ENCODE data around the gene SYCE3.

The SYCE3 gene

GRCh38 chr22:50582493-50583293 is 20.0 kb upstream of the SYCE3 start, which contains the start of gene CHKB (continued):
- TF ChIP-seq, protein P1, sequence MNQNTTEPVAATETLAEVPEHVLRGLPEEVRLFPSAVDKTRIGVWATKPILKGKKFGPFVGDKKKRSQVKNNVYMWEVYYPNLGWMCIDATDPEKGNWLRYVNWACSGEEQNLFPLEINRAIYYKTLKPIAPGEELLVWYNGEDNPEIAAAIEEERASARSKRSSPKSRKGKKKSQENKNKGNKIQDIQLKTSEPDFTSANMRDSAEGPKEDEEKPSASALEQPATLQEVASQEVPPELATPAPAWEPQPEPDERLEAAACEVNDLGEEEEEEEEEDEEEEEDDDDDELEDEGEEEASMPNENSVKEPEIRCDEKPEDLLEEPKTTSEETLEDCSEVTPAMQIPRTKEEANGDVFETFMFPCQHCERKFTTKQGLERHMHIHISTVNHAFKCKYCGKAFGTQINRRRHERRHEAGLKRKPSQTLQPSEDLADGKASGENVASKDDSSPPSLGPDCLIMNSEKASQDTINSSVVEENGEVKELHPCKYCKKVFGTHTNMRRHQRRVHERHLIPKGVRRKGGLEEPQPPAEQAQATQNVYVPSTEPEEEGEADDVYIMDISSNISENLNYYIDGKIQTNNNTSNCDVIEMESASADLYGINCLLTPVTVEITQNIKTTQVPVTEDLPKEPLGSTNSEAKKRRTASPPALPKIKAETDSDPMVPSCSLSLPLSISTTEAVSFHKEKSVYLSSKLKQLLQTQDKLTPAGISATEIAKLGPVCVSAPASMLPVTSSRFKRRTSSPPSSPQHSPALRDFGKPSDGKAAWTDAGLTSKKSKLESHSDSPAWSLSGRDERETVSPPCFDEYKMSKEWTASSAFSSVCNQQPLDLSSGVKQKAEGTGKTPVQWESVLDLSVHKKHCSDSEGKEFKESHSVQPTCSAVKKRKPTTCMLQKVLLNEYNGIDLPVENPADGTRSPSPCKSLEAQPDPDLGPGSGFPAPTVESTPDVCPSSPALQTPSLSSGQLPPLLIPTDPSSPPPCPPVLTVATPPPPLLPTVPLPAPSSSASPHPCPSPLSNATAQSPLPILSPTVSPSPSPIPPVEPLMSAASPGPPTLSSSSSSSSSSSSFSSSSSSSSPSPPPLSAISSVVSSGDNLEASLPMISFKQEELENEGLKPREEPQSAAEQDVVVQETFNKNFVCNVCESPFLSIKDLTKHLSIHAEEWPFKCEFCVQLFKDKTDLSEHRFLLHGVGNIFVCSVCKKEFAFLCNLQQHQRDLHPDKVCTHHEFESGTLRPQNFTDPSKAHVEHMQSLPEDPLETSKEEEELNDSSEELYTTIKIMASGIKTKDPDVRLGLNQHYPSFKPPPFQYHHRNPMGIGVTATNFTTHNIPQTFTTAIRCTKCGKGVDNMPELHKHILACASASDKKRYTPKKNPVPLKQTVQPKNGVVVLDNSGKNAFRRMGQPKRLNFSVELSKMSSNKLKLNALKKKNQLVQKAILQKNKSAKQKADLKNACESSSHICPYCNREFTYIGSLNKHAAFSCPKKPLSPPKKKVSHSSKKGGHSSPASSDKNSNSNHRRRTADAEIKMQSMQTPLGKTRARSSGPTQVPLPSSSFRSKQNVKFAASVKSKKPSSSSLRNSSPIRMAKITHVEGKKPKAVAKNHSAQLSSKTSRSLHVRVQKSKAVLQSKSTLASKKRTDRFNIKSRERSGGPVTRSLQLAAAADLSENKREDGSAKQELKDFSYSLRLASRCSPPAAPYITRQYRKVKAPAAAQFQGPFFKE (tag by site-specific recombination; IDR thresholded peaks at IDR 0.05; ENCODE audit: borderline replicate concordance) = no peak
- no peak for TF ChIP-seq ZNF658 (tag by site-specific recombination; IDR thresholded peaks at IDR 0.05)
- TF ChIP-seq ZSCAN16 (tag by site-specific recombination; IDR thresholded peaks at IDR 0.05) = no peak
- TF ChIP-seq ZNF2 (tag by site-specific recombination; IDR thresholded peaks at IDR 0.05) = peak; percentile 76
- TF ChIP-seq PRDM1 (tag by site-specific recombination; IDR thresholded peaks at IDR 0.05) = no peak
- no peak for TF ChIP-seq HOXD13 (CRISPR knock-in tag; IDR thresholded peaks at IDR 0.05; ENCODE audit: borderline replicate concordance)
- no peak for TF ChIP-seq ZNF133 (tag by site-specific recombination; IDR thresholded peaks at IDR 0.05)
- TF ChIP-seq ZNF16 (tag by site-specific recombination; IDR thresholded peaks at IDR 0.05; ENCODE audit: low read depth) = no peak
- TF ChIP-seq ZNF670 (tag by site-specific recombination; IDR thresholded peaks at IDR 0.05; ENCODE audit: low read depth) = no peak
- no peak for TF ChIP-seq ZBTB6 (tag by site-specific recombination; IDR thresholded peaks at IDR 0.05)
- no peak for TF ChIP-seq ZNF433 (tag by site-specific recombination; IDR thresholded peaks at IDR 0.05; ENCODE audit: low read depth)
- peak; percentile 84; the same call in 1 of the 2 replicates for TF ChIP-seq KLF16 (tag by site-specific recombination; IDR thresholded peaks at IDR 0.05)
- no peak for TF ChIP-seq ZNF707 (tag by site-specific recombination; IDR thresholded peaks at IDR 0.05)
- TF ChIP-seq ZNF621 (tag by site-specific recombination; IDR thresholded peaks at IDR 0.05) = no peak
- TF ChIP-seq ZSCAN5A (tag by site-specific recombination; IDR thresholded peaks at IDR 0.05) = peak; percentile 38; the same call in 1 of the 2 replicates
- TF ChIP-seq ZNF174 (tag by site-specific recombination; IDR thresholded peaks at IDR 0.05) = no peak
- TF ChIP-seq, protein P2, sequence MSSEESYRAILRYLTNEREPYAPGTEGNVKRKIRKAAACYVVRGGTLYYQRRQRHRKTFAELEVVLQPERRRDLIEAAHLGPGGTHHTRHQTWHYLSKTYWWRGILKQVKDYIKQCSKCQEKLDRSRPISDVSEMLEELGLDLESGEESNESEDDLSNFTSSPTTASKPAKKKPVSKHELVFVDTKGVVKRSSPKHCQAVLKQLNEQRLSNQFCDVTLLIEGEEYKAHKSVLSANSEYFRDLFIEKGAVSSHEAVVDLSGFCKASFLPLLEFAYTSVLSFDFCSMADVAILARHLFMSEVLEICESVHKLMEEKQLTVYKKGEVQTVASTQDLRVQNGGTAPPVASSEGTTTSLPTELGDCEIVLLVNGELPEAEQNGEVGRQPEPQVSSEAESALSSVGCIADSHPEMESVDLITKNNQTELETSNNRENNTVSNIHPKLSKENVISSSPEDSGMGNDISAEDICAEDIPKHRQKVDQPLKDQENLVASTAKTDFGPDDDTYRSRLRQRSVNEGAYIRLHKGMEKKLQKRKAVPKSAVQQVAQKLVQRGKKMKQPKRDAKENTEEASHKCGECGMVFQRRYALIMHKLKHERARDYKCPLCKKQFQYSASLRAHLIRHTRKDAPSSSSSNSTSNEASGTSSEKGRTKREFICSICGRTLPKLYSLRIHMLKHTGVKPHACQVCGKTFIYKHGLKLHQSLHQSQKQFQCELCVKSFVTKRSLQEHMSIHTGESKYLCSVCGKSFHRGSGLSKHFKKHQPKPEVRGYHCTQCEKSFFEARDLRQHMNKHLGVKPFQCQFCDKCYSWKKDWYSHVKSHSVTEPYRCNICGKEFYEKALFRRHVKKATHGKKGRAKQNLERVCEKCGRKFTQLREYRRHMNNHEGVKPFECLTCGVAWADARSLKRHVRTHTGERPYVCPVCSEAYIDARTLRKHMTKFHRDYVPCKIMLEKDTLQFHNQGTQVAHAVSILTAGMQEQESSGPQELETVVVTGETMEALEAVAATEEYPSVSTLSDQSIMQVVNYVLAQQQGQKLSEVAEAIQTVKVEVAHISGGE (tag by site-specific recombination; conservative IDR thresholded peaks at IDR 0.05; ENCODE audit: low read depth) = peak; percentile 75
- TF ChIP-seq ZNF654 (tag by site-specific recombination; IDR thresholded peaks at IDR 0.05; ENCODE audit: low read depth) = no peak
- no peak for TF ChIP-seq EGR2 (tag by site-specific recombination; IDR thresholded peaks at IDR 0.05; ENCODE audit: low read depth)
- TF ChIP-seq KLF7 (tag by site-specific recombination; IDR thresholded peaks at IDR 0.05; ENCODE audit: borderline replicate concordance) = peak; percentile 65; the same call in 1 of the 2 replicates
- TF ChIP-seq MZF1 (tag by site-specific recombination; IDR thresholded peaks at IDR 0.05; ENCODE audit: borderline replicate concordance) = no peak
- TF ChIP-seq, protein P3, sequence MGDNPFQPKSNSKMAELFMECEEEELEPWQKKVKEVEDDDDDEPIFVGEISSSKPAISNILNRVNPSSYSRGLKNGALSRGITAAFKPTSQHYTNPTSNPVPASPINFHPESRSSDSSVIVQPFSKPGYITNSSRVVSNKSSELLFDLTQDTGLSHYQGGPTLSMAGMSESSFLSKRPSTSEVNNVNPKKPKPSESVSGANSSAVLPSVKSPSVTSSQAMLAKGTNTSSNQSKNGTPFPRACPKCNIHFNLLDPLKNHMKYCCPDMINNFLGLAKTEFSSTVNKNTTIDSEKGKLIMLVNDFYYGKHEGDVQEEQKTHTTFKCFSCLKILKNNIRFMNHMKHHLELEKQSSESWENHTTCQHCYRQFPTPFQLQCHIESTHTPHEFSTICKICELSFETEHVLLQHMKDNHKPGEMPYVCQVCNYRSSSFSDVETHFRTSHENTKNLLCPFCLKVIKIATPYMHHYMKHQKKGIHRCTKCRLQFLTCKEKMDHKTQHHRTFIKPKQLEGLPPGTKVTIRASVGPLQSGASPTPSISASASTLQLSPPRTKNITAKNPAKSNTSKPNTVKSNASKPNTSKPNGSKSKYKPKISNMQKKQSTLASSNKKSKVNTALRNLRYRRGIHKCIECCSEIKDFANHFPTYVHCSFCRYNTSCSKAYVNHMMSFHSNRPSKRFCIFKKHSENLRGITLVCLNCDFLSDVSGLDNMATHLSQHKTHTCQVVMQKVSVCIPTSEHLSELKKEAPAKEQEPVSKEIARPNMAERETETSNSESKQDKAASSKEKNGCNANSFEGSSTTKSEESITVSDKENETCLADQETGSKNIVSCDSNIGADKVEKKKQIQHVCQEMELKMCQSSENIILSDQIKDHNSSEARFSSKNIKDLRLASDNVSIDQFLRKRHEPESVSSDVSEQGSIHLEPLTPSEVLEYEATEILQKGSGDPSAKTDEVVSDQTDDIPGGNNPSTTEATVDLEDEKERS (tag by site-specific recombination; IDR thresholded peaks at IDR 0.05) = no peak
- no peak for TF ChIP-seq ZFHX2 (tag by site-specific recombination; conservative IDR thresholded peaks at IDR 0.05)
- no peak for TF ChIP-seq ZNF530 (tag by site-specific recombination; IDR thresholded peaks at IDR 0.05; ENCODE audit: low read depth)
- no peak for TF ChIP-seq ZNF157 (tag by site-specific recombination; IDR thresholded peaks at IDR 0.05)
